ENCODE measurements around the gene NOS1. TPM values are rescaled to one million over a fixed set of nuclear protein-coding genes. Genes with fewer than 3 reads are reported as not detected.
"Not testable (repeated sequence)": the region's sequence is repeated elsewhere in the genome, so short reads cannot be mapped to it uniquely, and the experiment has no call there.

The NOS1 gene
- total RNA-seq, 2 donors from 2014 or later: not detected

DNA sequence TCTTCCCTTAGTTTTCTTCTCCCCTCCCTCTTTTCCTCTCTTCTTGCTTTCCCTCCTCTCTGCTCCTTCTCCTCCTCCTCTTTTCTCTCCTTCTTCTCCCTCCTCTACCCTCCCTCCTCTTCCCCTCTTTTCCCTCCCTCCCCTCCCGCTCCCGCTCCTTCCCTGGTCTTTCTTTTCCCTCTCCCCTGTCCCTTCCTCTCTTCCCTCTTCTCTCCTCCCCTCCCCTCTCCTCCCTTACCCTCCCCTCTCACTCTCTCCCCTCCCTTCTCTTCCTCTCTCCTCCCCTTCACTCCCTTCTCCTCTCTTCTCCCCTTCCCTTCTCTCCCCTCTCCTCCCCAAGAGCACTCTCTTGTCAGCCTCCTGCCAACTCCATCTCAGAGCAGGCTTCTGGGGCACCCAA is 153.8 kb downstream of the NOS1 start:
- H3K9me3 Mint-ChIP-seq: no peaks in the 10 kb centered on the region
- H3K4me1 Mint-ChIP-seq (ENCODE audit: low read depth): no peaks in the 10 kb centered on the region
- H3K4me3 Mint-ChIP-seq: no peak overlapping the region
- no peak for ATAC-seq (replicated peaks in 1 of 2)
- DNase-seq: no peak
- no peak overlapping the region for H3K27ac Mint-ChIP-seq
- no peaks in the 10 kb centered on the region for H3K36me3 Mint-ChIP-seq (ENCODE audit: insufficient read depth in 2 of 2)
- peaks cover 16% of the 10 kb centered on the region for H3K27me3 Mint-ChIP-seq (ENCODE audit: low read depth)

DNA sequence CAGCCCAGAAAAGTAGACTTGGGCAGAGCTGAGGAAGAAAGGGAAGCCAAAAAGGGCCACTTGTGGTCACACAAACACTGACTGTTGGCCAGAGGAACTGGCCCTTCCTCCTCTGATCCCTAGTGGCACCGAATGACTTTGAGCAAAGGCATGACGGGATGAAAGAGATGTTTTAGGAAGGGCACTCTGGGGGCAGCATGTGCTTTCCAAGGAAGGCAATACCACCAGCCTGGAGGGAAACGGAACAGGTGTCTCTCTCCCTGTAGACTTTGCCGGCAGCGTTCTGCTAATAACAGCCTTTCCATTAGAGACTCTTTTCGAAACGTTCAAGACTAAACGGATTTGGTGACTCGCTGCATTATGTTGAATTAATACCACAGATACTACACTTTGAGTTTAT is 158.9 kb downstream of the NOS1 start:
- H3K27me3 Mint-ChIP-seq (ENCODE audit: low read depth): peaks cover 9% of the 10 kb centered on the region
- no peak overlapping the region for H3K4me3 Mint-ChIP-seq
- H3K9me3 Mint-ChIP-seq: no peaks in the 10 kb centered on the region
- no peaks in the 10 kb centered on the region for H3K4me1 Mint-ChIP-seq (ENCODE audit: low read depth)
- DNase-seq (no peak), ATAC-seq (replicated peaks in 1 of 2) (no peak)
- no peak overlapping the region for H3K27ac Mint-ChIP-seq
- no peaks in the 10 kb centered on the region for H3K36me3 Mint-ChIP-seq (ENCODE audit: insufficient read depth in 2 of 2)

DNA sequence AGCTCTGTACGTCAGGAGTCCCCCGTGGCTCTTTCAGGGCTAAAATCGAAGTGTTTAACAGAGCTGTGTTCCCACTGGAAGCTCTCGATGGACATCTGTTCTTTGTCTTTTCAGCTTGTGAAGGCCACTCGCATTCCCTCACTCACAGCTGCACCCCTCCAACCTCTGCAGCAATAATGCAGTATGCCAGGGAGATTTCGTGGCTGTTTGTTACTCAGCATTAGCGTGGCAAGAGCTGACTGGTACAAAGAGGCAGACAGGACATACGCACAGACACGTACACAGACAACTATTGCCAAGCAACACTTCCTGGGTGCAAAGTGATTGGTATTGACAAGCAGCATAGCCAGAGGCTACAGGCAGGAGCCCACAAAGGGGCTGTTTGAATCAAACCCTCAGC is 159.4 kb downstream of the NOS1 start:
- H3K27me3 Mint-ChIP-seq (ENCODE audit: low read depth): peaks cover 13% of the 10 kb centered on the region
- H3K4me1 Mint-ChIP-seq (ENCODE audit: low read depth): no peaks in the 10 kb centered on the region
- H3K4me3 Mint-ChIP-seq: no peak overlapping the region
- DNase-seq (no peak), ATAC-seq (replicated peaks in 1 of 2) (no peak)
- H3K9me3 Mint-ChIP-seq: no peaks in the 10 kb centered on the region
- H3K27ac Mint-ChIP-seq: no peak overlapping the region
- H3K36me3 Mint-ChIP-seq (ENCODE audit: insufficient read depth in 2 of 2): no peaks in the 10 kb centered on the region

DNA sequence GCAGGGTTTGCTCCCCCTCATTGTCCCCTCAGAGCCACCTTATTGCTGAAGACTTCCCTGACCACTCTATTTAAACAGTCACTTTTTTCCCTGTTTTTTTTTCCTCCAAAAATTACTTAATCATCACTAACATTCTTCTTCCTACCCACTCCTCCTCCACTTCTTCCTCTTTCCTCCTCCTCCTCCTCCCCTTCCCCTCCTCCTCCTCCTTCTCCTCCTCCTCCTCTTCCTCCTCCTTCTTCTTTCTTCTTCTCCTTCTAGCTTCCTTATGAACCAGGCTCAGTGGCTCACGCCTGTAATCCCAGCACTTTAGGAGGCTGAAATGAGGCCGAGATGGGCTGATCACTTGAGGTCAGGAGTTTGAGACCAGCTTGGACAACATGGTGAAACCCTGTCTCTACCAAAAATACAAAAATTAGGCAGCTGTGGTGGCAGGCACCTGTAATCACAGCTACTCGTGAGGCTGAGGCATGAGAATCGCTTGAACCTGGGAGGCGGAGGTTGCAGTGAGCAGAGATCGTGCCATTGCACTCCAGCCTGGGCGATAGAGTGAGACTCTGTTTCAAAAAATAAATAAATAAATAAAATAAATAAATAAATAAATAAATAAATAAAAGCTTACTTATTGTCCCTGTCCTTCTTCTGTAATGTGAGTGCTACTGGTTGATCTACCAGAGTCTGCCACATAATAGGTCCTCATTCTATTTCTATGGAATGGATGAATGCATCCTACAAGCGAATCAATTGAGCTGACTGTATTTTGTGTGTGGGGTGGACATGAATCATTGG is 161.3 kb downstream of the NOS1 start:
- not testable (repeated sequence) for H3K9me3 Mint-ChIP-seq; H3K4me3 Mint-ChIP-seq; H3K36me3 Mint-ChIP-seq (ENCODE audit: insufficient read depth in 2 of 2); ATAC-seq (replicated peaks in 1 of 2); H3K27ac Mint-ChIP-seq; H3K4me1 Mint-ChIP-seq (ENCODE audit: low read depth); DNase-seq
- peaks cover 13% of the 10 kb centered on the region for H3K27me3 Mint-ChIP-seq (ENCODE audit: low read depth)

DNA sequence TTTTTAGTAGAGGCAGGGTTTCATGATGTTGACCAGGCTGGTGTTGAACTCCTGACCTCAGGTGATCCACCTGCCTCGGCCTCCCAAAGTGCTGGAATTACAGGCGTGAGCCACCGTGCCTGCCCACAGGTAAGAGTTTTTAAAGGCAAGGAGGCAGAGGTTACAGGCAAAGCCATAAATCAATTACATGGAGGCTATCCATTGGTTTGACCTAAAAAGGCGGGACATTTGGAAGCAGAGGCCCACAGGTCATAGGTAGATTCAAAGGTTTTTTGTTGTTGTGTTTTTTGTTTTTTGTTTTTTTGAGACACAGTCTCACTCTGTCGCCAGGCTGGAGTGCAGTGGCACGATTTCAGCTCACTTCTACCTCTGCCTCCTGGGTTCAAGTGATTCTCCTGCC is 165.1 kb downstream of the NOS1 start:
- not testable (repeated sequence) for H3K9me3 Mint-ChIP-seq; H3K4me1 Mint-ChIP-seq (ENCODE audit: low read depth); H3K4me3 Mint-ChIP-seq; DNase-seq; H3K36me3 Mint-ChIP-seq (ENCODE audit: insufficient read depth in 2 of 2); H3K27ac Mint-ChIP-seq; ATAC-seq (replicated peaks in 1 of 2)
- peaks cover 13% of the 10 kb centered on the region for H3K27me3 Mint-ChIP-seq (ENCODE audit: low read depth)

DNA sequence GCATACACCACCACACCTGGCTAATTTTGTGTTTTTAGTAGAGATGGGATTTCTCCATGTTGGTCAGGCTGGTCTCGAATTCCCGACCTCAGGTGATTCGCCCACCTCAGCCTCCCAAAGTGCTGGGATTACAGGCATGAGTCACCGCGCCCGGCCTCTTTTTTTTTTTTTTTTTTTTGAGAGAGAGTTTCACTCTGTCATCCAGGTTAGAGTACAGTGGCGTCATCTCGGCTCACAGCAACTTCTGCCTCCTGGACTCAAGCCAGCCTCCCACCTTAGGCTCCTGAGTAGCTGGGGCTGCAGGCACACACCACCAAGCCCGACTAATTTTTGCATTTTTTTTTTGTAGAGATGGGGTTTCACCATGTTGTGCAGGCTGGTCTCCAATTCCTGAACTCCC is 166.4 kb downstream of the NOS1 start:
- not testable (repeated sequence) for H3K27ac Mint-ChIP-seq; H3K4me3 Mint-ChIP-seq; ATAC-seq (replicated peaks in 1 of 2)

DNA sequence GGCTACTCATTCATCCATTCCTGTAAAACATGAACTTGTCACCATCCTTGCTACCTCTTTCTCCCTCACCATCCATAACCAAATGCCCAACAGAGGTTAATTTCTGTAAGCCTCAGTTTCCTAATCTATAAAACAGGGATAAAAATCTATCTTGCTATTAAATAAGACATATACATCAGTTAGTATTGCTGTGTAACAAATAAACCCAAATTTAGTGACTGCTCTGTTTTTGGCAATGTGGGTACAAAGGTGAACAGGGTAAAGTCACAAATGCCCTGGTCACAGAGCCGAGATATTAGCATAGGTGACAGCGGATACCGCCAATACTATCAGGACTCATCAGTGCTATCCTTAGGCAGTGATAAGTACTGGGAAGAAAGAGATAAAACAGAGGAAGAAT is 167.5 kb downstream of the NOS1 start:
- H3K9me3 Mint-ChIP-seq: peaks cover 0 to 2% of the 10 kb centered on the region in 2 donors
- no peak for DNase-seq
- no peak overlapping the region for H3K4me3 Mint-ChIP-seq
- peaks cover 14% of the 10 kb centered on the region for H3K4me1 Mint-ChIP-seq (ENCODE audit: low read depth)
- peaks cover 8% of the 10 kb centered on the region for H3K27me3 Mint-ChIP-seq (ENCODE audit: low read depth)
- no peak for ATAC-seq (replicated peaks in 1 of 2)
- no peak overlapping the region for H3K27ac Mint-ChIP-seq
- peaks cover 0 to 2% of the 10 kb centered on the region in 2 donors for H3K36me3 Mint-ChIP-seq (ENCODE audit: insufficient read depth in 2 of 2)

More for the DNA sequence above, 166.4 kb downstream of the NOS1 start:
- not testable (repeated sequence) for H3K4me1 Mint-ChIP-seq (ENCODE audit: low read depth); DNase-seq; H3K36me3 Mint-ChIP-seq (ENCODE audit: insufficient read depth in 2 of 2); H3K27me3 Mint-ChIP-seq (ENCODE audit: low read depth); H3K9me3 Mint-ChIP-seq

DNA sequence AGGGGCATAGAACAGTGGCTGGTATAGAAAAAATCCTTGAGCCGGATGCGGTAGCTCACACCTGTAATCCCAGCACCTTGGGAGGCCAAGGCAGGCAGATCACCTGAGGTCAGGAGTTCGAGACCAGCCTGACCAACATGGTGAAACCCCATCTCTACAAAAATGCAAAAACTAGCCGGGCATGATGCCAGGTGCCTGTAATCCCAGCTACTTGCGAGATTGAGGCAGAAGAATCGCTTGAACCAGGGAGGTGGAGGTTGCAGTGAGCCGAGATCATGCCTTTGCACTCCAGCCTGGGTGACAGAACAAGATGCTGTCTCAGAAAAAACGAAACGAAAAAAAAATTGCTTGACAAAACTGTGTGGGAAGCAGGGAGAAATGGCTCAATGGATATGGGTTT is 168.8 kb downstream of the NOS1 start:
- ATAC-seq (replicated peaks in 1 of 2); DNase-seq; H3K9me3 Mint-ChIP-seq; H3K27me3 Mint-ChIP-seq (ENCODE audit: low read depth); H3K36me3 Mint-ChIP-seq (ENCODE audit: insufficient read depth in 2 of 2); H3K4me3 Mint-ChIP-seq; H3K27ac Mint-ChIP-seq: not testable (repeated sequence)
- H3K4me1 Mint-ChIP-seq (ENCODE audit: low read depth): peaks cover 24% of the 10 kb centered on the region

DNA sequence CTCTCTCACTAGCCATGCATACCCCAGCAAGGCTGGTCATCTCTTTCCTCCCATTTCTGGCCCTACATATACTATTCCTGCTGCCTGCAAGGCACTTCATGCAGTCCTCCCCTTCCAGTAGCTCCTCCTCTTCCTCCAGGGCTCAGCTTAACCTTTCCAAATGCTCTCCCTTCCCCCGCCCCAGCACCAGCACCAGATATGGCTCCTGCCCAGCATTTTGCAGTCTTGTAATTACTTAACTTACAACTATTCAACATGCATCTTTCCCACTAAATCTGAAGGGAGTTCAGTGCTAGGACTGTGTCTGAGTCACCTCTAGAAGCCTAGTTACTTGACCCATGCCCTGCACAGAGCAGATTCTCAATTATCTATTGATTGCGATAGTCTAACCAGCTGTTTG is 169.4 kb downstream of the NOS1 start:
- Mint-ChIP-seq H3K27me3 (ENCODE audit: low read depth) (no peaks in the 10 kb centered on the region), H3K27ac (no peak overlapping the region), H3K36me3 (ENCODE audit: insufficient read depth in 2 of 2) (peaks cover 0 to 7% of the 10 kb centered on the region in 2 donors), H3K4me1 (ENCODE audit: low read depth) (peaks cover 29% of the 10 kb centered on the region), H3K9me3 (peaks cover 0 to 2% of the 10 kb centered on the region in 2 donors), H3K4me3 (peak overlapping the region in 1 of 2 donors; percentile 1)
- DNase-seq (no peak), ATAC-seq (replicated peaks in 1 of 2) (no peak)

DNA sequence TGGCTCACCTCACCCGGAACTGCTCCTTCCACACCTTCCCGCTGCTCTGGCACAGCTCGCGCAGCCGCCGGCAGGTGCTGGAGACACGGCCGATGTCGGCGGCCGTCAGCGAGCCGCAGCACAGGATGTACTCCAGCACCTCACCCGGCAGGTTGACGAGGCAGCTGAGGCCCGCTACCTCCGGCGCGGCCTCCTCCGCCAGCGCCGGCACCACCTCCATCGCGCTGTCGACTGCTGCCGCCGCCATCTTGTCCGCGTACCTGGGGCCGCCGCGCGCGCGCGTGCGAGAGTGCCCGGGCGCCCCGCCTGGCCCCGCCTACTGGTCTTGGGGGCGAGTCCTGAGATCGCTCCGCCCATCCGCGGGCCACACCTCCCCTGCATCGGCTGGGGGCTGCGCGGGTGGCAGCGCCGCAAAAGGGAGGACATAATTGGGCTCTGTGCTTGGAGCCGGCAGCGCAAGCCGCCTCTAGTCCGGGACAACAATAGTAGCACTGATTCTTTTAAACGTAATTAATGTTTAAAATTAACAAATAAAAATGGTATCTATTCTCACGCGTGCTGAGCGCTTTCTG is 171.1 kb downstream of the NOS1 start, which contains the start of gene FBXO21:
TSS of gene FBXO21 (minus strand) at position 261 of the 572 bp plus-strand sequence. CDS start at position 247, 14 bp downstream.
- Mint-ChIP-seq H3K4me1 (ENCODE audit: low read depth) (peaks cover 29% of the 10 kb centered on the region), H3K4me3 (peak within 1 kb of the TSS; percentile 91), H3K27me3 (ENCODE audit: low read depth) (no peaks in the 10 kb centered on the region), H3K27ac (peak within 1 kb of the TSS; percentile 31), H3K36me3 (ENCODE audit: insufficient read depth in 2 of 2) (peaks cover 0 to 9% of the 10 kb centered on the region in 2 donors), H3K9me3 (peaks cover 0 to 2% of the 10 kb centered on the region in 2 donors)
- peak; percentile 97 for ATAC-seq (replicated peaks in 1 of 2)
- DNase-seq: peak; percentile 93 to 96

DNA sequence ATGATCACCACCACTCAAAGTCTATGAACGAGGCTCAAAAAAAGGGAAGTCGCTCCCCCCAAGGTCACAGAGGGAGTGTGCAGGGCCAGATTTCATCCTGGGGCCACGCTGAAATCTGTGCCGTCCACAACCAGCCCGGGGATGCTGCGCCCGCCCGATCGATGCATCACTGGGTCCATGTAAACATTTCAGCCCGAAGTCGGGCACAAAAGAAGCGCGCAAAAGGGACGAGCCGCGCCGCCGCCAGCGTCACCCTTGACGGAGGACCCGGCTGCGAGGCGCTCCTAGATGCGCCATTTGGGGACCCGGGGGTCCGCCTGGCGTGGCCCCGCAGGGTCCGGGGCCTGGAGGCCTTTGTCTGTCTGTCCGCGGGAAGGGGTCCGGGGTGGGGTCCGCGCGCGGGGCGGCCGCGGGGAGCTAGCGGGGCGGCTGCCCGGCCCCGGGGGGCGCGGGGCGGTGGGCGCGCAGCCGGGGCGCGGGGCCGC is 171.7 kb downstream of the NOS1 start:
- no peaks in the 10 kb centered on the region for H3K27me3 Mint-ChIP-seq (ENCODE audit: low read depth)

DNA sequence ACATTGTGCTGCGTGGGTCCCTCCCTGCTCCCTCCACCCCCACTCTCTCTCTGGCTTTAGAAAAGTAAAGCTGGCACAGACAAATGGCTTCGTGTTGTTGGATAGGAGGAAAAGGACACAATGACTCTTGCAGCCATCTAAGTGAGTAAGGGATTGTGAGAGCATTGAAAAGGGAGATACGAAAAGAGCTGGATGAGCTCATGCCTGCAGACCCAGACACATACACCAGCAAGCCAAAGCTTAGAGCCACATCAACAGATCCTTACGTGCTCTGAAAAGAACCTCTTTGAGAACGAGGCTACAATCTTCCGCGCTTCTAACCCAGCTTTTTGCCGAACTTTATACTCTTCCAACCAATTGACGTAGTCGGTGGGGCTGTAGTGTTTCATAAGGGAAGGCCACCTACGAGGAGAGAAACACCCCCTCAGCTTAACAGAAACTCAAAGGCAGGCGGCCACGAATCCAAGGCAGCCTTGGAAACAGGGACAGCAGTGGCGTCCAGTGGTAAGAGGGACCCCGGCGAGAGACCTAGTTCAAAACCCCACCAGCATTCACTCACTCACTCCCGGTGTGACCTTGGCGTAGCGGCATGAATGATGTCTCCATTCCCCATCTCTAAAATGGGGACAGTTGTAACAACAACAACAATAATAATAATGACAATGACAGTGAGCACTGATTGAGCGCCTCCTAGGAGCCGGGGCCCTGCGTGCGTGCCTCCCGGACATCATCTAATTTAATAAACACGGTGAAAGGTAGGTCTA is 172.3 kb downstream of the NOS1 start:
- Mint-ChIP-seq H3K27ac (peak overlapping the region; percentile 31), H3K4me3 (peak overlapping the region; percentile 91), H3K9me3 (peaks cover 0 to 2% of the 10 kb centered on the region in 2 donors), H3K27me3 (ENCODE audit: low read depth) (no peaks in the 10 kb centered on the region), H3K4me1 (ENCODE audit: low read depth) (peaks cover 29% of the 10 kb centered on the region), H3K36me3 (ENCODE audit: insufficient read depth in 2 of 2) (peaks cover 0 to 15% of the 10 kb centered on the region in 2 donors)
- no peak for DNase-seq
- no peak for ATAC-seq (replicated peaks in 1 of 2)

More for the DNA sequence above, 171.7 kb downstream of the NOS1 start:
- Mint-ChIP-seq H3K36me3 (ENCODE audit: insufficient read depth in 2 of 2) (peaks cover 0 to 14% of the 10 kb centered on the region in 2 donors), H3K9me3 (peaks cover 0 to 2% of the 10 kb centered on the region in 2 donors), H3K27ac (peak overlapping the region; percentile 31), H3K4me1 (ENCODE audit: low read depth) (peaks cover 29% of the 10 kb centered on the region), H3K4me3 (peak overlapping the region; percentile 91)
- ATAC-seq (replicated peaks in 1 of 2): peak; percentile 34 to 43
- DNase-seq: peak; percentile 41 to 42

Data from activated T-cell treated with anti-CD3 and anti-CD28 coated beads, Interleukin-2, amount 50 U/mL, for 72 hours (primary cell).